Endothelial cell of umbilical vein (primary cell): Measurements from ENCODE around the gene GRIK3.

Experiments used
- EZH2 ChIP-seq: IDR thresholded peaks from 2 replicates; pipeline ENCODE4 v1.6.1; 2012; ENCODE audit warnings: borderline replicate concordance, low read depth, mild to moderate bottlenecking, moderate library complexity, low read length, inconsistent platforms; ENCODE audit not compliant: severe bottlenecking
- FOS ChIP-seq: IDR thresholded peaks from 2 replicates; pipeline ENCODE4 v1.6.1; 2011; ENCODE audit warnings: mild to moderate bottlenecking, low read length, moderate library complexity, borderline replicate concordance; ENCODE audit not compliant: insufficient read depth
- MYC ChIP-seq: IDR thresholded peaks from one replicate; pipeline ENCODE4 v1.6.1; 2011; ENCODE audit warnings: mild to moderate bottlenecking, low read depth, low read length
- POLR2A ChIP-seq: IDR thresholded peaks from 2 replicates; pipeline ENCODE4 v1.6.1; 2012; ENCODE audit warnings: low read depth, mild to moderate bottlenecking, control low read depth, low read length
- POLR2AphosphoS5 ChIP-seq: IDR thresholded peaks from 2 replicates; pipeline ENCODE4 v1.6.1; 2012; ENCODE audit warnings: low read depth, mild to moderate bottlenecking, control low read depth, low read length, moderate library complexity; ENCODE audit not compliant: insufficient read depth
- TF ChIP-seq, protein P1 (sequence below), 2 donors: IDR thresholded peaks; 1 replicate in 1 of 2; 2 replicates in 1 of 2; pipeline ENCODE4 v1.5.1; 2011; ENCODE audit warnings: low read length in 2 of 2, mild to moderate bottlenecking in 2 of 2, moderate library complexity in 2 of 2, control low read depth in 1 of 2, inconsistent platforms in 1 of 2, low read depth in 1 of 2; ENCODE audit not compliant: insufficient read depth in 1 of 2; ENCODE audit errors: extremely low read depth in 1 of 2
- TF ChIP-seq, protein P2 (sequence below): IDR thresholded peaks from 2 replicates; pipeline ENCODE4 v1.6.1; 2011; ENCODE audit not compliant: insufficient read depth, insufficient read length

DNA sequence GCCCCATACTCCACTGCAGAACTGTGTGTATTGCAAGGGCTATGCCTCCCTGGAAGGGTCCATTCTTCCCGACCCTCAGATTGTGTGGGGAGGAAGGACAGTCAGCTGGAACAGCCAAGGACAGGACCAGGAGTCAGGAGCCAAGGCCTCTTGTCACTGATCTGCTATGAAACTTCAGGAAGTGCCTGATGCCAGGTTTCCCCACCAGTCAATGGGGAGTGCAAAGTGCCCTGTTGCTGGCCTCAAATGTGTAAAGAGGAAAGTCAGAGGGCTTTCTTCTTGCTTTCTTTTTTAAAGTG, 168.8 kb downstream of the GRIK3 start:
- TF ChIP-seq, protein P1, sequence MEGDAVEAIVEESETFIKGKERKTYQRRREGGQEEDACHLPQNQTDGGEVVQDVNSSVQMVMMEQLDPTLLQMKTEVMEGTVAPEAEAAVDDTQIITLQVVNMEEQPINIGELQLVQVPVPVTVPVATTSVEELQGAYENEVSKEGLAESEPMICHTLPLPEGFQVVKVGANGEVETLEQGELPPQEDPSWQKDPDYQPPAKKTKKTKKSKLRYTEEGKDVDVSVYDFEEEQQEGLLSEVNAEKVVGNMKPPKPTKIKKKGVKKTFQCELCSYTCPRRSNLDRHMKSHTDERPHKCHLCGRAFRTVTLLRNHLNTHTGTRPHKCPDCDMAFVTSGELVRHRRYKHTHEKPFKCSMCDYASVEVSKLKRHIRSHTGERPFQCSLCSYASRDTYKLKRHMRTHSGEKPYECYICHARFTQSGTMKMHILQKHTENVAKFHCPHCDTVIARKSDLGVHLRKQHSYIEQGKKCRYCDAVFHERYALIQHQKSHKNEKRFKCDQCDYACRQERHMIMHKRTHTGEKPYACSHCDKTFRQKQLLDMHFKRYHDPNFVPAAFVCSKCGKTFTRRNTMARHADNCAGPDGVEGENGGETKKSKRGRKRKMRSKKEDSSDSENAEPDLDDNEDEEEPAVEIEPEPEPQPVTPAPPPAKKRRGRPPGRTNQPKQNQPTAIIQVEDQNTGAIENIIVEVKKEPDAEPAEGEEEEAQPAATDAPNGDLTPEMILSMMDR (IDR thresholded peaks at IDR 0.05; ENCODE audit: extremely low read depth in 1 of 2, insufficient read depth in 1 of 2, low read depth in 1 of 2, low read length in 2 of 2), result no peak
- TF ChIP-seq, protein P2, sequence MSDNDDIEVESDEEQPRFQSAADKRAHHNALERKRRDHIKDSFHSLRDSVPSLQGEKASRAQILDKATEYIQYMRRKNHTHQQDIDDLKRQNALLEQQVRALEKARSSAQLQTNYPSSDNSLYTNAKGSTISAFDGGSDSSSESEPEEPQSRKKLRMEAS, result no peak
- TF ChIP-seq MYC (no peak), POLR2AphosphoS5 (no peak), EZH2 (no peak), POLR2A (no peak), FOS (no peak)
